GM13976 (cell line): Measurements from ENCODE around the gene THOC1.
"Not testable (repeated sequence)": the region's sequence is repeated elsewhere in the genome, so short reads cannot be mapped to it uniquely, and the experiment has no call there.

ENCODE experiments used
- DNase-seq: peaks from one replicate; pipeline ENCODE4 v3.0.0; 2012; ENCODE audit warnings: low spot score
- in situ Hi-C: fragments of 300-500 bp; cut with MboI; formaldehyde crosslinking; loops from one replicate; pipeline ENCODE4 v1.12.0; 2022; ENCODE audit warnings: low sequenced_read_pairs, mixed read lengths, inconsistent platforms; ENCODE audit not compliant: unreplicated experiment
- TF ChIP-seq, protein P1 (sequence below): IDR thresholded peaks from 2 replicates; pipeline ENCODE4 v1.5.1; 2012; ENCODE audit warnings: borderline replicate concordance, mild to moderate bottlenecking; ENCODE audit not compliant: insufficient read depth; ENCODE audit errors: extremely low read depth, missing control alignments, control extremely low read depth

THOC1 gene

DNA sequence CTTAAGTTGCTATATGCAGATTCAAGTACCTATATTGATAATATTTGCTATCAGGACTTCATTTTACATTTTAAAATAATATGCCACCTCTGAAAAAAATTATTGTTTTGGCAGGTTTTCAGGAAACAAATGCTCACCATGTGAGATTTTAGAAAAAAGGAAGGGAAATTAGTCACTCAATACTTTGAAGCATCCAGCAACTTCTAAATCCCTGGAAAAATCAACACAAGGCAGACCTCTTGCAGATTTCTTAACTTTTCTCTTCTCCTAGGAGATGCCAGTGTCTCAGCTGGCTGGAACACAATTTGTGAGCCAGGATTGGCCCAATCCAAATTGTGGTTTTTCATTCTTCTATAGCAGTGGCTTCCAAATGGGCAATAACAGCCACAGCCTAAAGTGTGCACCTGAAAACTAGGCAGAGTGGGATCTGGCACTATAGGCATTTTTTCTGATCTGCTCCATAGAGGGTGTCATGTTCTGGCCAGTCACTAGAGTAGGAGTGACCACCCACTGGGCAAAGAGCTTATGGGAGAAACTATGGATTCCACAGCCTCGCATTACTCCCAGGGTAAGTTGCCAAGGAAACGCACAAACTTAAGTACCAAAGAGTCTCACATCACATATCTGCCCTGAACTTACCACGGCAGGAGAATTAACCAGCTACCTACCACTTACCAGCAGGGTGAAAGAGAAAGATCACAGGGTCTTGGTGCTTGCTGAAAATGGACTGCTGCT is 28.1 kb upstream of the THOC1 start:
- TF ChIP-seq, protein P1, sequence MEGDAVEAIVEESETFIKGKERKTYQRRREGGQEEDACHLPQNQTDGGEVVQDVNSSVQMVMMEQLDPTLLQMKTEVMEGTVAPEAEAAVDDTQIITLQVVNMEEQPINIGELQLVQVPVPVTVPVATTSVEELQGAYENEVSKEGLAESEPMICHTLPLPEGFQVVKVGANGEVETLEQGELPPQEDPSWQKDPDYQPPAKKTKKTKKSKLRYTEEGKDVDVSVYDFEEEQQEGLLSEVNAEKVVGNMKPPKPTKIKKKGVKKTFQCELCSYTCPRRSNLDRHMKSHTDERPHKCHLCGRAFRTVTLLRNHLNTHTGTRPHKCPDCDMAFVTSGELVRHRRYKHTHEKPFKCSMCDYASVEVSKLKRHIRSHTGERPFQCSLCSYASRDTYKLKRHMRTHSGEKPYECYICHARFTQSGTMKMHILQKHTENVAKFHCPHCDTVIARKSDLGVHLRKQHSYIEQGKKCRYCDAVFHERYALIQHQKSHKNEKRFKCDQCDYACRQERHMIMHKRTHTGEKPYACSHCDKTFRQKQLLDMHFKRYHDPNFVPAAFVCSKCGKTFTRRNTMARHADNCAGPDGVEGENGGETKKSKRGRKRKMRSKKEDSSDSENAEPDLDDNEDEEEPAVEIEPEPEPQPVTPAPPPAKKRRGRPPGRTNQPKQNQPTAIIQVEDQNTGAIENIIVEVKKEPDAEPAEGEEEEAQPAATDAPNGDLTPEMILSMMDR: no peak
- in situ Hi-C loops: no loop called here
- DNase-seq: no peak

GRCh38 chr18:294566-294965 is 26.7 kb upstream of the THOC1 start:
- in situ Hi-C loops: no loop called here
- DNase-seq: no peak
- TF ChIP-seq, protein P1: no peak

DNA sequence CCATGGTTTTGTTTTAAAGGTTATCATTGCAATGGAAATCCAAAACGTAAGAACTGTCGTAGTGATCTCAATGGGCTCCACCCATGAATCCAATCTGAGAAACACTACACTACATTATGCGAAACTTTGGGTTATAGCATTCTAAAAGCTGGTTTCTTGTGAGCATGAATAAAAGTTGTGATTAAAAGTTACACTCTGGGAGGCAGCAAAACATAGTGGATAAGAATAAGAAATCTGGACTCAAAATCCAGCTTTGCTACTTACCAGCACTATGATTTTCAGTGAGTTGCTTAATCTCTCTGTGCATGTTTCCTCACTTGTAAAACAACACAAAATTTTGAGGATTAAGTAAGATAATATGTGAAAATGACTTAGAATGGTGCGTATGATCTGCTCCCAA is 25.7 kb upstream of the THOC1 start:
- DNase-seq: no peak
- in situ Hi-C loops: no loop called here
- TF ChIP-seq, protein P1: no peak

DNA sequence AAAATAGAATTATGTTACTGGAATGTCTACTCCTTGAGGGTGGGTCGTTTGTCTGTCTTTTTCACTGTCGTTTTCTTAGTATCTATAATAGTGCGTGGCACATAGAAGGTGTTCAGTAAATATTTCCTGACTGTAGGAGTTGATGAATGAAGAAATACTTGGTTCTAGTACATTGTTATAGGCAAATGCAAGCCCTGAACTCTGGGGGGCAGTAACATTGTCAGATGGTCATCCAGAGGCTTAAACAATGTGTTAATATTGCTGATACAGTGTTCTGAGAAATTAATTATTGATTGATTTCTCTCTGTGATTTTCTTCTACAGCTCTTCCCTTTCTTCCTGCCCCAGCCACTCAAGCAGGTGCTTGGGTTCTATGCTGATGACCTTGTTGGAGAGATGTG is 24.4 kb upstream of the THOC1 start:
- no peak for DNase-seq
- in situ Hi-C loops: no loop called here
- TF ChIP-seq, protein P1: no peak

DNA sequence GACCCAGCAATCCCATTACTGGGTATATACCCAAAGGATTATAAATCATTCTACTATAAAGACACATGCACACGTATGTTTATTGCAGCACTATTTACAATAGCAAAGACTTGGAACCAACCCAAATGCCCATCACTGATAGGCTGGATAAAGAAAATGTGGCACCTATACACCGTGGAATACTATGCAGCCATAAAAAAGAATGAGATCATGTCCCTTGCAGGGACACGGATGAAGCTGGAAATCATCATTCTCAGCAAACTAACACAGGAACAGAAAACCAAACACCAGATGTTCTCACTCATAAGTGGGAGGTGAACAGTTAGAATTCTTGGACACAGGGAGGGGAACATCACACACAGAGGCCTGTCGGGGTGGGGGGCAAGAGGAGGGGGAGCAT is 22.1 kb upstream of the THOC1 start:
- DNase-seq: not testable (repeated sequence)
- in situ Hi-C loops: loop anchor here (10.0 kb wide), 1 partner anchor 325 kb away; no protein-coding TSS in a partner anchor

GRCh38 chr18:289026-289425 is 21.2 kb upstream of the THOC1 start:
- DNase-seq: no peak
- TF ChIP-seq, protein P1: no peak
- in situ Hi-C loops: loop anchor here (10.0 kb wide), 1 partner anchor 326 kb away; no protein-coding TSS in a partner anchor

GRCh38 chr18:286515-287310 is 18.9 kb upstream of the THOC1 start:
- TF ChIP-seq, protein P1: no peak
- DNase-seq: no peak
- in situ Hi-C loops: loop anchor here (10.0 kb wide), 1 partner anchor 328 kb away; no protein-coding TSS in a partner anchor
